Liver (tissue), 9 donors: Measurements from ENCODE around the gene RAVER1. TPM values are rescaled to one million over a fixed set of nuclear protein-coding genes. Genes with fewer than 3 reads are reported as not detected.

ENCODE experiments used
- DNase-seq: peaks from one replicate; pipeline ENCODE4 v3.0.0-alpha.2; 2017; ENCODE audit warnings: low spot score
- H3K27ac ChIP-seq, 2 donors: one replicate each; pipeline ENCODE4 v1.7.0; 2013; ENCODE audit warnings: inconsistent platforms in 2 of 2, low read length in 2 of 2, control low read depth in 1 of 2, low read depth in 1 of 2, mild to moderate bottlenecking in 1 of 2
- H3K27me3 ChIP-seq, 4 donors: one replicate each; pipeline versions ENCODE4 v1.6.1 to v1.7.0; 2013; ENCODE audit warnings: low read length in 3 of 4, inconsistent platforms in 1 of 4, mild to moderate bottlenecking in 1 of 4, moderate library complexity in 1 of 4; ENCODE audit not compliant: control insufficient read depth in 4 of 4, insufficient read depth in 4 of 4
- H3K36me3 ChIP-seq, 4 donors: one replicate each; pipeline versions ENCODE4 v1.6.1 to v1.7.0; 2013; ENCODE audit warnings: low read length in 3 of 4, mild to moderate bottlenecking in 3 of 4, low read depth in 1 of 4, moderate library complexity in 1 of 4; ENCODE audit not compliant: control insufficient read depth in 4 of 4, insufficient read depth in 3 of 4
- H3K4me1 ChIP-seq, 4 donors: one replicate each; pipeline versions ENCODE4 v1.6.1 to v1.7.0; 2013; ENCODE audit warnings: low read length in 3 of 4, mild to moderate bottlenecking in 3 of 4, moderate library complexity in 1 of 4; ENCODE audit not compliant: control insufficient read depth in 4 of 4, insufficient read depth in 4 of 4
- H3K4me3 ChIP-seq, 3 donors: one replicate each; pipeline versions ENCODE4 v1.6.1 to v1.7.0; 2013; ENCODE audit warnings: low read length in 3 of 3, control low read depth in 1 of 3, low read depth in 1 of 3, mild to moderate bottlenecking in 1 of 3
- H3K9ac ChIP-seq, 2 donors: one replicate each; pipeline ENCODE4 v1.7.0; 2013; ENCODE audit warnings: low read length in 2 of 2, mild to moderate bottlenecking in 2 of 2, moderate library complexity in 2 of 2, control low read depth in 1 of 2, low read depth in 1 of 2
- H3K9me3 ChIP-seq, 4 donors: one replicate each; pipeline versions ENCODE4 v1.6.1 to v1.7.0; 2013; ENCODE audit warnings: low read length in 3 of 4; ENCODE audit not compliant: control insufficient read depth in 4 of 4
- ATF3 ChIP-seq: IDR thresholded peaks from 2 replicates; pipeline ENCODE4 v1.6.1; 2016; ENCODE audit warnings: antibody characterized with exemption
- EGR1 ChIP-seq, 2 donors: IDR thresholded peaks; 2 replicates each; pipeline ENCODE4 v1.6.1; 2016 to 2018; ENCODE audit warnings: antibody characterized with exemption in 2 of 2, low read depth in 2 of 2
- FOXA1 ChIP-seq: IDR thresholded peaks from 2 replicates; pipeline ENCODE4 v1.6.1; 2016; ENCODE audit warnings: antibody characterized with exemption
- FOXA2 ChIP-seq: IDR thresholded peaks from 2 replicates; pipeline ENCODE4 v1.6.1; 2016; ENCODE audit warnings: antibody characterized with exemption
- GABPA ChIP-seq, 2 donors: IDR thresholded peaks in 1 of 2; conservative IDR thresholded peaks in 1 of 2; 2 replicates each; pipeline ENCODE4 v1.6.1; 2016; ENCODE audit warnings: antibody characterized with exemption in 2 of 2, mild to moderate bottlenecking in 1 of 2, moderate library complexity in 1 of 2
- HNF4A ChIP-seq, 2 donors: conservative IDR thresholded peaks; 2 replicates each; pipeline ENCODE4 v1.6.1; 2016; ENCODE audit warnings: antibody characterized with exemption in 2 of 2, mild to moderate bottlenecking in 2 of 2
- HNF4G ChIP-seq: IDR thresholded peaks from 2 replicates; pipeline ENCODE4 v1.6.1; 2016; ENCODE audit warnings: antibody characterized with exemption
- JUND ChIP-seq, 2 donors: IDR thresholded peaks; 2 replicates each; pipeline ENCODE4 v1.6.1; 2016; ENCODE audit warnings: antibody characterized with exemption in 2 of 2
- NR2F2 ChIP-seq: IDR thresholded peaks from 2 replicates; pipeline ENCODE4 v1.6.1; 2016; ENCODE audit warnings: antibody characterized with exemption
- RAD21 ChIP-seq, 2 donors: IDR thresholded peaks; 2 replicates each; pipeline ENCODE4 v1.6.1; 2016; ENCODE audit warnings: antibody characterized with exemption in 2 of 2, mild to moderate bottlenecking in 2 of 2
- REST ChIP-seq: IDR thresholded peaks from 2 replicates; pipeline ENCODE4 v1.6.1; 2016; ENCODE audit warnings: antibody characterized with exemption, mild to moderate bottlenecking
- RXRA ChIP-seq, 2 donors: IDR thresholded peaks; 2 replicates each; pipeline ENCODE4 v1.6.1; 2017 to 2018; ENCODE audit warnings: antibody characterized with exemption in 2 of 2, mild to moderate bottlenecking in 1 of 2
- SP1 ChIP-seq: IDR thresholded peaks from 2 replicates; pipeline ENCODE4 v1.6.1; 2018; ENCODE audit warnings: antibody characterized with exemption, mild to moderate bottlenecking
- TAF1 ChIP-seq: conservative IDR thresholded peaks from 2 replicates; pipeline ENCODE4 v1.6.1; 2016; ENCODE audit warnings: antibody characterized with exemption, mild to moderate bottlenecking
- YY1 ChIP-seq: IDR thresholded peaks from 2 replicates; pipeline ENCODE4 v1.6.1; 2016; ENCODE audit warnings: antibody characterized with exemption, mild to moderate bottlenecking
- ZBTB33 ChIP-seq: IDR thresholded peaks from 2 replicates; pipeline ENCODE4 v1.6.1; 2016; ENCODE audit warnings: antibody characterized with exemption
- WGBS: extraction: QIAGEN DNeasy Blood & Tissue Kit; methylation state at CpG from one replicate; pipeline ENCODE4 v1.1.7; 2013; 5-methylcytosine and 5-hydroxymethylcytosine counted together
- polyA plus RNA-seq, 2 donors: library from polyadenylated mRNA; stranded (reverse) in 1 of 2; unstranded in 1 of 2; fragments of 200-250 nt in 1 of 2; fragments of >200 nt in 1 of 2; fragmentation: Nextera tagmentation in 1 of 2; extraction: Ambion mirVana in 1 of 2; gene quantifications; one replicate each; pipeline versions ENCODE4 v1.2.1 to v1.2.3, GENCODE V29; 2013 to 2015
- total RNA-seq, 2 donors: library from RNA; depleted of rRNA; stranded (reverse); fragments of >200 nt; gene quantifications; one replicate each; pipeline ENCODE4 v1.2.3, GENCODE V29; 2014
- TF ChIP-seq, protein P1 (sequence below): IDR thresholded peaks from 2 replicates; pipeline ENCODE4 v1.6.1; 2016; ENCODE audit warnings: antibody characterized with exemption
- TF ChIP-seq, protein P2 (sequence below): fragments of 150-350 bp; IDR thresholded peaks from 2 replicates; pipeline ENCODE4 v1.5.1; 2017; ENCODE audit warnings: improper control_type of control experiment, low read depth, low read length; ENCODE audit not compliant: missing input control
- donor health status: healthy.
- donor health status: healthy.
- donor health status: healthy.
- donor health status: healthy.
- donor health status: healthy.

RAVER1 gene
- total and polyA plus RNA-seq, 4 donors = 2.1 to 13.6 (median 6.2) TPM

DNA sequence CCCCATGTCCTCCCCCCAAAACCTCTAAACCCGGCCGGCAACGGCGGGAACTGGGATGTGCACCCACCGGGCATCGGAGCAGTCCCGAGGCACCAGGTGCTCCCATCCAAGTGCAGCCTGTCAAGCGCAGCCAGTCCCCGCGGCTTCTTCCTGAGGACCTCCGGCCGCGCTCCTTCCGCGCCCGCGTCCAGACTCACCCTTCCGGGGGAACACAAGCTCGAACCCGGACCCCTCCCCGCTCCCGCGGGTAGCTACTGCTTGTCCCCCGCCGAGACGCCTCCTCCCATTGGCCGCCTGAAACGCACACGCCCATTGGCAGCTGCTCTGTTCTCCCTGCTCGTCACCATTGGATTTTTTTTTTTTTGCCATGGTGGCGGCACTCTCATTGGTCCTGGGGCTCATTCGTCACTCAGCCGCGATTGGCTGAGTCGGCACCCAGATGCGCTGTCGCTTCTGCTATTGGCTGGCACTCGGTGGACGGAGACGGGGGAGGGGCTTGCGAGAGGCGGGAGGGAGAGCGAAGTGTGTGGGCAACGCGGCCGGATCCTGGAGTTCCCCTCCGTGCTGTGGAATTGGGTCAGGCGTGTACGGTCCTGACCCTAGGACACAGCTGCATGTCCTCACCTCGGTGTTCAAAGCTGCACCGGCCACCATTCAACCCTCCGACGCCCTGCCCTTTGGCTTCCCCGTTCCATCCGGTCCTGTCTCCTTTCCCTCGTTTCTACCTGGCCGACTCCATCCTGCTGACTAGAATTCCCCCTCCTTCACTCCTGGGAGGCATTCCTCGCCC, 47.2 kb upstream of the RAVER1 start, which contains the start of gene TYK2:
Gene TYK2, minus strand, starts transcription at position 260 of the 790 bp plus-strand sequence. CDS start 2,166 bp downstream, outside the sequence.
- WGBS = under 1% methylated on average over 58 of the region's 58 CpGs

More for the DNA sequence above, 47.2 kb upstream of the RAVER1 start, which contains the start of gene TYK2:
- H3K27me3 ChIP-seq = no peaks in the 10 kb centered on the region
- peaks cover 0 to 8% (median 3%) of the 10 kb centered on the region in 4 donors for H3K36me3 ChIP-seq
- TF ChIP-seq ZBTB33 = no peak
- no peak for TF ChIP-seq TAF1
- TF ChIP-seq, protein P1, sequence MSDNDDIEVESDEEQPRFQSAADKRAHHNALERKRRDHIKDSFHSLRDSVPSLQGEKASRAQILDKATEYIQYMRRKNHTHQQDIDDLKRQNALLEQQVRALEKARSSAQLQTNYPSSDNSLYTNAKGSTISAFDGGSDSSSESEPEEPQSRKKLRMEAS = peak; percentile 64
- peak in 1 of 2 donors; percentile 27 for TF ChIP-seq HNF4A (conservative IDR thresholded peaks at IDR 0.05)
- TF ChIP-seq HNF4G = no peak
- no peak for TF ChIP-seq FOXA2
- TF ChIP-seq YY1 = peak; percentile 76
- peak; percentile 100 for TF ChIP-seq SP1
- TF ChIP-seq RXRA (IDR thresholded peaks at IDR 0.05) = peak; percentile 42 to 56
- peak in 1 of 2 donors; percentile 14 for TF ChIP-seq JUND (IDR thresholded peaks at IDR 0.05)
- TF ChIP-seq RAD21 (IDR thresholded peaks at IDR 0.05) = peak; percentile 17 to 27
- TF ChIP-seq, protein P2, sequence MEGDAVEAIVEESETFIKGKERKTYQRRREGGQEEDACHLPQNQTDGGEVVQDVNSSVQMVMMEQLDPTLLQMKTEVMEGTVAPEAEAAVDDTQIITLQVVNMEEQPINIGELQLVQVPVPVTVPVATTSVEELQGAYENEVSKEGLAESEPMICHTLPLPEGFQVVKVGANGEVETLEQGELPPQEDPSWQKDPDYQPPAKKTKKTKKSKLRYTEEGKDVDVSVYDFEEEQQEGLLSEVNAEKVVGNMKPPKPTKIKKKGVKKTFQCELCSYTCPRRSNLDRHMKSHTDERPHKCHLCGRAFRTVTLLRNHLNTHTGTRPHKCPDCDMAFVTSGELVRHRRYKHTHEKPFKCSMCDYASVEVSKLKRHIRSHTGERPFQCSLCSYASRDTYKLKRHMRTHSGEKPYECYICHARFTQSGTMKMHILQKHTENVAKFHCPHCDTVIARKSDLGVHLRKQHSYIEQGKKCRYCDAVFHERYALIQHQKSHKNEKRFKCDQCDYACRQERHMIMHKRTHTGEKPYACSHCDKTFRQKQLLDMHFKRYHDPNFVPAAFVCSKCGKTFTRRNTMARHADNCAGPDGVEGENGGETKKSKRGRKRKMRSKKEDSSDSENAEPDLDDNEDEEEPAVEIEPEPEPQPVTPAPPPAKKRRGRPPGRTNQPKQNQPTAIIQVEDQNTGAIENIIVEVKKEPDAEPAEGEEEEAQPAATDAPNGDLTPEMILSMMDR = no peak
- TF ChIP-seq EGR1 (IDR thresholded peaks at IDR 0.05; ENCODE audit: low read depth in 2 of 2) = no peak
- no peak for TF ChIP-seq FOXA1
- peak; percentile 11 for TF ChIP-seq NR2F2
- TF ChIP-seq REST = peak; percentile 67
- no peak for TF ChIP-seq ATF3
- peak in 1 of 2 donors; percentile 72 for TF ChIP-seq GABPA (IDR thresholded peaks at IDR 0.05 in 1 of 2, conservative IDR thresholded peaks at IDR 0.05 in 1 of 2)
- peak; percentile 99 for DNase-seq
- peaks cover 2 to 11% (median 8%) of the 10 kb centered on the region in 4 donors for H3K4me1 ChIP-seq
- peak within 1 kb of the TSS; percentile 59 to 90 for H3K9ac ChIP-seq
- peak within 1 kb of the TSS; percentile 75 to 86 (median 84) for H3K4me3 ChIP-seq
- H3K27ac ChIP-seq = peak within 1 kb of the TSS; percentile 80 to 86
- H3K9me3 ChIP-seq = no peaks in the 10 kb centered on the region
